HK-2 (cell line): ENCODE data around the gene PRELID2.
"Not testable (repeated sequence)": the region's sequence is repeated elsewhere in the genome, so short reads cannot be mapped to it uniquely, and the experiment has no call there.

ENCODE experiments used
- DNase-seq: peaks from one replicate; pipeline ENCODE4 v3.0.0-alpha.2; 2018; ENCODE audit not compliant: unreplicated experiment

Gene PRELID2

GRCh38 chr5:145834917-145835847 lies at the start of gene PRELID2:
Gene PRELID2 (minus strand): TSS chr5:145835342. CDS start chr5:145835251, 91 bp downstream.
- DNase-seq: peak; percentile 87

GRCh38 chr5:145874765-145875164 lies 39.6 kb upstream of the PRELID2 start:
- DNase-seq: no peak

GRCh38 chr5:145872914-145873313 lies 37.8 kb upstream of the PRELID2 start, which contains the start of gene GRXCR2:
Gene GRXCR2 (minus strand): TSS chr5:145873014. CDS start chr5:145872968, 46 bp downstream.
- no peak for DNase-seq

- DNase-seq: no peak
These were observed 37.3 kb upstream of the PRELID2 start for GRCh38 chr5:145872486-145872885.

- no peak for DNase-seq
These were observed 34.6 kb upstream of the PRELID2 start for GRCh38 chr5:145869753-145870152.

- no peak for DNase-seq
These were observed 32.7 kb upstream of the PRELID2 start for GRCh38 chr5:145867806-145868205.

- not testable (repeated sequence) for DNase-seq
These were observed 29.3 kb upstream of the PRELID2 start for GRCh38 chr5:145864432-145864831.

- DNase-seq: no peak
These were observed 27.9 kb upstream of the PRELID2 start for GRCh38 chr5:145863003-145863402.

GRCh38 chr5:145859897-145860296 lies 24.8 kb upstream of the PRELID2 start:
- no peak for DNase-seq

- no peak for DNase-seq
These were observed 24.3 kb upstream of the PRELID2 start for GRCh38 chr5:145859453-145859852.

GRCh38 chr5:145858959-145859358 lies 23.8 kb upstream of the PRELID2 start:
- DNase-seq: no peak

- no peak for DNase-seq
These were observed 21.2 kb upstream of the PRELID2 start for GRCh38 chr5:145856285-145856818.

- no peak for DNase-seq
These were observed 20.7 kb upstream of the PRELID2 start for GRCh38 chr5:145855763-145856267.

- no peak for DNase-seq
These were observed 19.6 kb upstream of the PRELID2 start for GRCh38 chr5:145854651-145855258.

- no peak for DNase-seq
These were observed 18.7 kb upstream of the PRELID2 start for GRCh38 chr5:145853781-145854376.

GRCh38 chr5:145852990-145853389 lies 17.8 kb upstream of the PRELID2 start:
- no peak for DNase-seq

- no peak for DNase-seq
These were observed 13.7 kb upstream of the PRELID2 start for GRCh38 chr5:145848854-145849253.

GRCh38 chr5:145847499-145848497 lies 12.7 kb upstream of the PRELID2 start:
- no peak for DNase-seq

- no peak for DNase-seq
These were observed 10.9 kb upstream of the PRELID2 start for GRCh38 chr5:145846081-145846480.

GRCh38 chr5:145841299-145841698 lies 6.2 kb upstream of the PRELID2 start:
- DNase-seq: no peak
